ENCODE data around the gene CCDC116.

DNA sequence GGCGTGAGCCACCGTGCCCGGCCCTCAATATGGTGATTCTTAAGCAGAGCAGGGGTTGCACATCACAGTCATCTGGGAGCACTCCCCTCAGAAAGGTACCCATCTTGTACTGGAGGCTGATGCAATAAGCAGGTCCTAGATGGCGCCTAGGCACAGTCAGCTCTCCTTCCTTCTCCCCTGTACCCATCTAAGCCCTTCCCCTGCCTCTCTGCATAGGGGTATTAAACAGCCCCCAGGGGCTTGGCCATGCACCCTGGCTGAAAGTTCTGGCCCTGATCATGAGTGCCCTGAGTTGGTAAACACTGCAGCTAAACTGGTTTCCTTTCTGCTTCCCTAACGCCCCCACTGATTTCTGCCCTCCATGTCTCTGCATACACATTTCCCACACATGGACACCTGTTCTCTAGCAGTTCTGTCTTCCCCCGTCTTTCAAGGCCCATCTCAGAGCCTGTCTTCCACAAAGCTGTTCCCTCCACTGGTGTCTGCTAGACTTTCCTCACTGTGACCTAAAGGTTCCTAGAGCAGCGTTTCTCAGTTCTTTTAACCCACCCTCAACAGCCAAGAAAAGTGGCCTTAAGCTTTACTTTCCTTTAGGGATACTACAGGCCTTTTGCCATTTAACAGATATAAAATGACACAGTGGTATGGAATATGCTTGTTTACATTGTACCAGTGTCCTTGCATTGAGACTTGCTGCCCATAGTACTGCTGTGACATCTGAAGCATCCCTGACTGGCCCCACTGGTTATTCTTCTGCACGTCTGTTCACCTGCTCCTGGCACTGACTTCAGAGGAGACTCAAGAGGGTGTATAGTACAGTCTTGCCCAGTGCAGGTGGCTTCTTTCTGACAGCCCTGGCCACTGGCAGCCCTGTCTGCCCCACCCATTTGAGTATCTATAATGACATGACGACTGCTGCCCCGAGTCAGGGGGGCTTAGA is 49.5 kb upstream of the CCDC116 start:
- TF ChIP-seq, protein P1, sequence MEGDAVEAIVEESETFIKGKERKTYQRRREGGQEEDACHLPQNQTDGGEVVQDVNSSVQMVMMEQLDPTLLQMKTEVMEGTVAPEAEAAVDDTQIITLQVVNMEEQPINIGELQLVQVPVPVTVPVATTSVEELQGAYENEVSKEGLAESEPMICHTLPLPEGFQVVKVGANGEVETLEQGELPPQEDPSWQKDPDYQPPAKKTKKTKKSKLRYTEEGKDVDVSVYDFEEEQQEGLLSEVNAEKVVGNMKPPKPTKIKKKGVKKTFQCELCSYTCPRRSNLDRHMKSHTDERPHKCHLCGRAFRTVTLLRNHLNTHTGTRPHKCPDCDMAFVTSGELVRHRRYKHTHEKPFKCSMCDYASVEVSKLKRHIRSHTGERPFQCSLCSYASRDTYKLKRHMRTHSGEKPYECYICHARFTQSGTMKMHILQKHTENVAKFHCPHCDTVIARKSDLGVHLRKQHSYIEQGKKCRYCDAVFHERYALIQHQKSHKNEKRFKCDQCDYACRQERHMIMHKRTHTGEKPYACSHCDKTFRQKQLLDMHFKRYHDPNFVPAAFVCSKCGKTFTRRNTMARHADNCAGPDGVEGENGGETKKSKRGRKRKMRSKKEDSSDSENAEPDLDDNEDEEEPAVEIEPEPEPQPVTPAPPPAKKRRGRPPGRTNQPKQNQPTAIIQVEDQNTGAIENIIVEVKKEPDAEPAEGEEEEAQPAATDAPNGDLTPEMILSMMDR (IDR thresholded peaks at IDR 0.05; ENCODE audit: low read length) = no peak
- TF ChIP-seq EZH2phosphoT487 (IDR thresholded peaks at IDR 0.05; ENCODE audit: low read length) (no peak), EZH2 (optimal IDR thresholded peaks at IDR 0.05; ENCODE audit: low read depth, low read length) (no peak)

Measured in MM.1S (cell line).